GM20000 (cell line): ENCODE results near the gene PHF23.

ENCODE experiments used
- DNase-seq: peaks from one replicate; pipeline ENCODE4 v3.0.0; 2012; ENCODE audit warnings: low spot score
- TF ChIP-seq, protein P1 (sequence below): IDR thresholded peaks from 2 replicates; pipeline ENCODE4 v1.5.1; 2012; ENCODE audit warnings: mild to moderate bottlenecking, control low read depth; ENCODE audit errors: extremely low read depth, missing control alignments

PHF23 gene

DNA sequence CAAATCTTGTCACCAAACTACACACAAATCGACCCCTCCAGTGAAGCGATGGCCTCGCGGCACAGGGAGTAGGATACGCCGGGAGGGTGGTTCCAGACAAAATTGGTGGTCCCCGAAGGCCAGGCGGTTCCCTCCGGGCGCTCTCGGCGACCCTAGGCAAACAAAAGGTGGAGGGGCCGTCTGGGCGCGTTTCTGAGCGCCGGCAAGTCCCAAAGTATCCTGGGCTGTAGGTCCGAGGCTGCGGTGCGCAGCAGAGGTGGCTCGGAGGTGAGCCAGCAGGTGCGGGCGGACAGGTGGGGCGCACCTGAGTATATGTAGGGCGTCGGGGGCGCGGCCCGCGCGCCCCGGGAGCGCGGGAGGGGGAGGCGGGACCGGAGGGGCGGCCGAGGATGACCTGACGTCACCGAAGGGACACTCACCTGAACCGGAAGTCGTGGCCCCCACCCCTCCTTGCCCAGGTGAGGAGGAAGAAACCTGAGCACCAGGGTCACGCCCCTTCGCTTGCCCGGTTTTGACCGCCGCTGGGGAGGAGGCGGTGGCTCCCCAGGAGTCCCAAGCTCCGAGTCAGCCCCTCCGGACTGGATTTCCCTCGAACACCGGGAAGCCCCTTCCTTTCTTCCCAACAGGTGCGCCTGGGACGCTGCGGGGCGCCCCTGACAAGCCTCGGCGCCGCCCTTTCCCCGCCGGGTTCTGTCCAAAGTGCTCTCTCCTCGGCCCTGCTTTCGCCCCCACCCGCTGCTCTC is 23.1 kb upstream of the PHF23 start, which contains the start of gene CLDN7:
TSS of gene CLDN7 (minus strand) at position 287 of the 743 bp plus-strand sequence. CDS start 435 bp downstream, outside the sequence.
- TF ChIP-seq, protein P1, sequence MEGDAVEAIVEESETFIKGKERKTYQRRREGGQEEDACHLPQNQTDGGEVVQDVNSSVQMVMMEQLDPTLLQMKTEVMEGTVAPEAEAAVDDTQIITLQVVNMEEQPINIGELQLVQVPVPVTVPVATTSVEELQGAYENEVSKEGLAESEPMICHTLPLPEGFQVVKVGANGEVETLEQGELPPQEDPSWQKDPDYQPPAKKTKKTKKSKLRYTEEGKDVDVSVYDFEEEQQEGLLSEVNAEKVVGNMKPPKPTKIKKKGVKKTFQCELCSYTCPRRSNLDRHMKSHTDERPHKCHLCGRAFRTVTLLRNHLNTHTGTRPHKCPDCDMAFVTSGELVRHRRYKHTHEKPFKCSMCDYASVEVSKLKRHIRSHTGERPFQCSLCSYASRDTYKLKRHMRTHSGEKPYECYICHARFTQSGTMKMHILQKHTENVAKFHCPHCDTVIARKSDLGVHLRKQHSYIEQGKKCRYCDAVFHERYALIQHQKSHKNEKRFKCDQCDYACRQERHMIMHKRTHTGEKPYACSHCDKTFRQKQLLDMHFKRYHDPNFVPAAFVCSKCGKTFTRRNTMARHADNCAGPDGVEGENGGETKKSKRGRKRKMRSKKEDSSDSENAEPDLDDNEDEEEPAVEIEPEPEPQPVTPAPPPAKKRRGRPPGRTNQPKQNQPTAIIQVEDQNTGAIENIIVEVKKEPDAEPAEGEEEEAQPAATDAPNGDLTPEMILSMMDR, result no peak
- peak; percentile 55 for DNase-seq

DNA sequence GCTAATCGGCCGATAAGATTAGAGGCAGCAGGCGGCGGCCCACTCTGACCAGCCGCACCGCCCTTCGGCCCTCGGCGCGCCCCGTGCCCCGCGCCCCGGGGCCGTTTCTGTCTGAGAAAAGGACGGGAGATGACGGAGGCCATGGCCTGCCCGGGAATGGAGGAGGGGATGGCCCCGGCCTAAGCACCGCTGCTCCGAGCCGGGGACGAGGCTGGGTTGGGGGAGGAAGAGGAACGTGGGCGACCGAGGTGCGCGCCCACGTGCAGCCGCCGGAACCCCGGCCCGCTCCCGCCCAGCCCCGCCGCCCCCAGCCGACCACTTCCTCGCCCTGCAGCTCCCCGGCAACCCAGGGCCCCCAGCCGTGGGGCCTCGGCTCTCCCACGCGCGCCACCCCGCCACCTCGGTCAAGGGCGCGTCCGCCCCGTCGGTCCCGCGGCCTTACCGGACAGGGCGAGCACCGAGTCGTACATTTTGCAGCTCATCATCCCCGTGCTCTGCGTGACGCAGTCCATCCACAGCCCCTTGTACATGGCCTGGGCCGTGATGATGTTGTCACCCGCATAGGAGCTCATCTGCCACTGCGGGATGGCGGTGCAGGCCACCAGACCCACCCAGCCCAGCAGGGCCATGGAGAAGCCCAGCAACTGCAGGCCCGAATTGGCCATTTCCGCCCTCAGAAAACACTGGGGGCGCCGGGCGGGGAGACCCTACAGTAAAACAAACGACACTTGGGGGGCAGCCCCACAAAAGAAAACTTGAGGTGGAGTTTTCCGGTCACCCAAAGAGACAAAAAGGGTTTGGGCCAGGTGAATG is 22.3 kb upstream of the PHF23 start:
- DNase-seq, result peak; percentile 76
- TF ChIP-seq, protein P1, result no peak

DNA sequence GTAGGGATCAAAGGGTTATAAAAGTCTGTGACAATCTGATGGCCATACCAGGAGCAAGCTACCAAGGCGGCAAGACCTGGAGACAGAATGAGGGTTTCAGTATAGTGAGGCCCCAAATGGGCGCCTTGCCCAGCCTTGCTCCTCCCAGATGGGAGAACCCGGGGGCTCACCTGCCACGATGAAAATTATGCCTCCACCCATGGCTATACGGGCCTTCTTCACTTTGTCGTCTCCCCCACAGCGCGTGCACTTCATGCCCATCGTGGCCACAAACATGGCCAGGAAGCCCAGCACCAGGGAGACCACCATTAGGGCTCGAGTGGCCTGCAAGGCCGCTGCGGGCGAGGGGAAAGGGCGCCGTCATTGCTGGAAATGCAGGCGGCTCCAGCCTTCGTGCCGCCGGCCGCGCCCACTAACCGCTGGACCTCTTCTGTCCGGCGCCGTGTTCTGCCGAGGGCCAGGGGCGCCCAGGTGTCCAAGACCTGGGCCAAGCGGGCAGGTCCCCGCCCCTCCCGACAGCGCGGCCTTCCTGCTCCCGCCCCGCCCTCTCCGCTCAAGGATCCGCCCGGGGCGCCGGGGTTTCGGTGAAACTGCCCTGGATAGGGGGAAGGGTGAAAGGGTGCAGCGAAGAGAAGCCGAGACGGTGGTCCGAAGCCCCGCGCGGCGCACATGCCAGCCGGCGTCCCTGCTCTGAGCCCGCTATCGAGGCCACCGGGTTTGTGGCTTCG is 21.6 kb upstream of the PHF23 start:
- DNase-seq, result peak; percentile 71

DNA sequence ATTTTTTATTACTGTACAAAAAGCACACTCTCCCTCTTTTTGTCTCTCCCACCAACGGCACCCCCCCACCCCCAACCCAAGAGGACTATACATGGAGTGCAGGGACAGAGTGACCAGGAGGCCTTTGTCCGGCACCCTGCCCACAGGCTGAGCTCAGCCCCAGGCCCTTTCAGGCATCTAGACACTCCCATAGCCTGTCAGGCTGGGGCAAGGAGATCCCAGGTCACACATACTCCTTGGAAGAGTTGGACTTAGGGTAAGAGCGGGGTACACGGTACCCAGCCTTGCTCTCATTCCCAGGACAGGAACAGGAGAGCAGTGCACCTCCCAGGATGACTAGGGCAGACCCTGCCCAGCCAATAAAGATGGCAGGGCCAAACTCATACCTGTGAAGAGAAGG is 20.9 kb upstream of the PHF23 start:
- DNase-seq, result no peak
- TF ChIP-seq, protein P1, result no peak

More for the DNA sequence above, 21.6 kb upstream of the PHF23 start:
- TF ChIP-seq, protein P1, result no peak

DNA sequence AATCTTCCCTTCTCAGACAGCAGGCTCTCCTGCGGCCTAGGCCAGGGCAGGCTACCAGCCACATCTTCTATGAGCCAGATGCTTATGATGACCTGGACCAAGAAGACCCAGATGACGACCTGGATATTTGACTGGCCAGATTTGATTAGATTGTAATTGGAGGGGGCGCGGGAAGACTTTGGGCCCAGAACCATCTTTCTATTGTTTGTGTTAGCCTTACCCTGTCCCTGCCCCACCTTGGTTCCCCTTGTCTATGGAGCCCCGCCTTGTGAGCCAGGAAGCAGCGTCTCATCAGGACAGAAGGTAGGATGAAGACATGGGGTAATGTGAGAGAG is 20.3 kb upstream of the PHF23 start:
- no peak for DNase-seq
- TF ChIP-seq, protein P1, result no peak

DNA sequence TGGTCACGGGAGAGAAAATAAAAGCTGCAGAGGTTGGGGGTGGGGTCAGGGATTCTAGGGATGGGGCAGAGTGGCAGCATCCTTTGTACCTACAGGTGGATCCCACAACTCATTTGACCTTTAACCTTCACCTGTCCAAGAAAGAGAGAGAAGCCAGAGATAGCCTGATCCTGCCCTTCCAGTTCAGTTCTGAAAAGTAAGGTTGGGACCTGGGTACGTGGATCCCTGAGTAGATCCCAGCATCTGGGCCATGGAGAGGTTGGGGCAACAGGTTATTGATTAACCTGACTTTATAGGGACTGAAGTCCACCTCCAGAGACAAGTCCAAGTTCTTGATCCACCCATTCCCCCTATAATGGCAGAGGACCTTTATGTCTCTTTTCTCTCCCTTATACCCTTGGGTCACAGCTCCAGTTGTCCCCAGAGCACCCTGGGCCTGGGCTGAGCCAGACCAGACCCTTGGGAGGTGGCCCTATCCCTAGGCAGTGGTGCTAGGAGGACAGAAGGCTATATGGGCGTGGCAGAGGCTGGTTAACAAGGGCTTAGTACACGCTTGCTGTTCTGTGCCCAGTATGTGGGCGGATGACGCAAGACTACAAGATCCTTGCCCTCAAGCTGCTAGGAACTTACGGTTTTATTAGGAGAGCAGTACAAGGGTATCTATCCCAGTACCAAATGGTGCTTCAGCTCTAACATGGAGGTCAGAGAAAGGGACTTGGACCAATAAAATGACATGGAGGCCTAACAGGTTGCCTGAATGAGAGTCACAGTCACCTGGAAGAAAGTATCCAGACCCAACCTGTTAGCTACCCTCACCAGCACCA is 19.7 kb upstream of the PHF23 start:
- no peak for DNase-seq
- TF ChIP-seq, protein P1, result no peak
